Left ventricle myocardium inferior (tissue), 1 donor: Measurements from ENCODE around the gene USP8. TPM values are rescaled to one million over a fixed set of nuclear protein-coding genes. Genes with fewer than 3 reads are reported as not detected.

Source experiments
- DNase-seq: peaks from one replicate; pipeline ENCODE4 v3.0.0-alpha.2; 2020
- H3K27ac ChIP-seq: fragments of 200-600 bp; replicated peaks from 2 replicates; pipeline ENCODE4 v1.8.0; 2021
- H3K27me3 ChIP-seq: fragments of 200-600 bp; 2 replicates; pipeline ENCODE4 v1.8.0; 2021; ENCODE audit warnings: low read depth
- H3K36me3 ChIP-seq: fragments of 200-600 bp; 2 replicates; pipeline ENCODE4 v1.8.0; 2021
- H3K4me1 ChIP-seq: fragments of 200-600 bp; 2 replicates; pipeline ENCODE4 v1.8.0; 2021
- H3K4me3 ChIP-seq: fragments of 200-600 bp; 2 replicates; pipeline ENCODE4 v1.8.0; 2021; ENCODE audit warnings: mild to moderate bottlenecking, moderate library complexity
- H3K9me3 ChIP-seq: fragments of 200-600 bp; replicated peaks from 2 replicates; pipeline ENCODE4 v1.8.0; 2021
- CTCF ChIP-seq: fragments of 200-600 bp; IDR thresholded peaks from 2 replicates; pipeline ENCODE4 v1.8.0; 2021; ENCODE audit warnings: antibody characterized with exemption, mild to moderate bottlenecking, borderline replicate concordance
- intact Hi-C: fragments of 100-400 bp; cut with micrococcal nuclease; formaldehyde crosslinking; loops from one replicate; pipeline ENCODE4 v1.11.0; 2022
- total RNA-seq: library from RNA; stranded (reverse); fragmentation: NEBNext Ultra II Directional; extraction: Animal tissue kit (Norgen Biotek cat#: 25700); gene quantifications from one replicate; pipeline ENCODE4 v1.2.1, GENCODE V29; 2021
- donor health status: DM: no; HTN: yes; CAD: no; lungs with severe emphysema.

Gene USP8
- total RNA-seq, 1 donor from 2014 or later: 43.9 TPM

DNA sequence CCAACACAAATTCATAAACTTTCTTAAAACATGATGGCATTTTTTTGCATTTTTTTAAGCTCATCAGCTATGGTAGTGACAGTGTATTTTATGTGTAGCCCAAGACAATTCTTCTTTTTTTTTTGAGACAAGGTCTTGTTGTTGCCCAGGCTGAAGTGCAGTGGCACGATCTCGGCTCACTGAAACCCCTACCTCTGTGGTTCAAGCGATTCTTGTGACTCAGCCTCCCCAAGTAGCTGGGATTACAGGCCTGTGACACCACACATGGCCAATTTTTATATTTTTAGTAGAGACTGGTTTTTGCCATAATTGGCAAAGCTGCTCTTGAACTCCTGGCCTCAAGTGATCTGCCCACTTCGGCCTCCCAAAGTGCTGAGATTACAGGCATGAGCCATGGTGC, 139.6 kb downstream of the USP8 start:
- intact Hi-C loops: no loop called here
- Histone ChIP-seq H3K9me3 (no peaks in the 10 kb centered on the region), H3K4me3 (no peak overlapping the region), H3K27ac (no peak overlapping the region), H3K36me3 (peaks cover 91% of the 10 kb centered on the region), H3K4me1 (no peaks in the 10 kb centered on the region), H3K27me3 (no peaks in the 10 kb centered on the region)
- DNase-seq: no peak
- no peak for TF ChIP-seq CTCF

Other genes starting within 250 kb of the USP8 start
- gene SLC27A2, start 242.2 kb upstream of the USP8 start, total RNA-seq: not detected
- gene HDC, start 158.7 kb upstream of the USP8 start, total RNA-seq: 0.52 TPM
- 8.1 TPM for gene GABPB1, start 69.2 kb upstream of the USP8 start, total RNA-seq
- gene USP50, start 122.3 kb downstream of the USP8 start, total RNA-seq: not detected